Testis (tissue), 2 donors: Measurements from ENCODE around the gene ACAD9.

Experiments used
- CTCF ChIP-seq, 3 experiments: fragments of 450-650 bp in 2 of 3; fragments of 200-600 bp in 1 of 3; sonication (generic) in 1 of 3; IDR thresholded peaks; one replicate each; pipeline ENCODE4 v1.5.1; 2016 to 2019; ENCODE audit warnings: antibody characterized with exemption in 3 of 3, mild to moderate bottlenecking in 2 of 3, moderate library complexity in 1 of 3
- POLR2A ChIP-seq: fragments of 450-650 bp; IDR thresholded peaks from one replicate; pipeline ENCODE4 v1.6.1; 2017; ENCODE audit warnings: antibody characterized with exemption, mild to moderate bottlenecking, moderate library complexity

GRCh38 chr3:128881576-128881975 is 2.2 kb downstream of the ACAD9 start:
- no peak for TF ChIP-seq CTCF (IDR thresholded peaks at IDR 0.05)
- TF ChIP-seq POLR2A, result no peak
